ENCODE measurements around the gene PRL. TPM values are rescaled to one million over a fixed set of nuclear protein-coding genes. Genes with fewer than 3 reads are reported as not detected.

The PRL gene
- total and polyA plus RNA-seq, 11 donors, result not detected

DNA sequence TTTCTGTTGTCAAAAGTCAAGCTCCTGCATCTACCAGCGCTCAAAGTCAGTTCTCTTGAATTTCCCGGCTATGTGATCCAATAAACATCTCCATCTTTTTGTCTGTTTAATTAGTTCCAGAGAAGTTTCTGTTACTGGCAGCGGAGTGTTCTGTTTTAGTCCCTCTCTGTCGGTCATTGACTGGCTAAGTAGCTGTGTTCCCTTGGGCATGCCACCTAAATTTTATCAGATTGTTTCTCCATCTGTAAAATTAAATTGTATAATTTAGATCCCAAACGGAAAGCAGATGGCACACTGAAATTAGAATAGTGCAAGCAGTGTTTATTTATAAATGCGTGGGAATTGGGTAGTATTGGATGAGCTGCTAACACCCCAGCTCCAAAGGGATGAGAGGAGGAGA, 29.7 kb upstream of the PRL start:
- Histone ChIP-seq H3K27me3 (no peaks in the 10 kb centered on the region), H3K36me3 (no peaks in the 10 kb centered on the region), H3K27ac (no peak overlapping the region), H3K4me1 (no peaks in the 10 kb centered on the region), H3K9me3 (no peaks in the 10 kb centered on the region), H3K4me3 (no peak overlapping the region)
- 76 to 88% (median 84%) methylated on average over 6 of the region's 6 CpGs for WGBS, 4 donors
- ATAC-seq (no peak), DNase-seq (no peak)
- TF ChIP-seq, protein P1, sequence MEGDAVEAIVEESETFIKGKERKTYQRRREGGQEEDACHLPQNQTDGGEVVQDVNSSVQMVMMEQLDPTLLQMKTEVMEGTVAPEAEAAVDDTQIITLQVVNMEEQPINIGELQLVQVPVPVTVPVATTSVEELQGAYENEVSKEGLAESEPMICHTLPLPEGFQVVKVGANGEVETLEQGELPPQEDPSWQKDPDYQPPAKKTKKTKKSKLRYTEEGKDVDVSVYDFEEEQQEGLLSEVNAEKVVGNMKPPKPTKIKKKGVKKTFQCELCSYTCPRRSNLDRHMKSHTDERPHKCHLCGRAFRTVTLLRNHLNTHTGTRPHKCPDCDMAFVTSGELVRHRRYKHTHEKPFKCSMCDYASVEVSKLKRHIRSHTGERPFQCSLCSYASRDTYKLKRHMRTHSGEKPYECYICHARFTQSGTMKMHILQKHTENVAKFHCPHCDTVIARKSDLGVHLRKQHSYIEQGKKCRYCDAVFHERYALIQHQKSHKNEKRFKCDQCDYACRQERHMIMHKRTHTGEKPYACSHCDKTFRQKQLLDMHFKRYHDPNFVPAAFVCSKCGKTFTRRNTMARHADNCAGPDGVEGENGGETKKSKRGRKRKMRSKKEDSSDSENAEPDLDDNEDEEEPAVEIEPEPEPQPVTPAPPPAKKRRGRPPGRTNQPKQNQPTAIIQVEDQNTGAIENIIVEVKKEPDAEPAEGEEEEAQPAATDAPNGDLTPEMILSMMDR (IDR thresholded peaks at IDR 0.05), result no peak
- no peak for TF ChIP-seq POLR2A (IDR thresholded peaks at IDR 0.05)
- intact Hi-C loops (cut with DNase I), result no loop called here

DNA sequence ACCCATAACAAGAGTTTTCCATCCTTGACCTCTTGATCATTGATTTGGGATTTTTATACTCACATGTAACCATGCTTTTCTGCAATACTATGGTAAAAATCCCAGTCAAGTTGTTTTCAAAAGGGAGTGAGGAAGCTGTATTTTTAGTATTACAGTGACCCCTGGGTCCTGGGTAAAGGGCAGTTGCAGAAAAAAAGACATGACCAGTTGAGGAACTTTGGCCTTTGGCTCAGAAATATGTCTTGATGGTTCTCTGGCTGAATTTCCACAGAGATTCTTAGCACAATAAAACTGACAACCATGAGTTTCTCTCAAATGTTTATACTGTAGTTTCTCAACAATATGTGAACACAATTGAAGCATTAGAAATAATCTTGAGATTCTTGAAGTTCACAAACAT, 28.6 kb upstream of the PRL start:
- Histone ChIP-seq H3K36me3 (no peaks in the 10 kb centered on the region), H3K4me1 (no peaks in the 10 kb centered on the region), H3K4me3 (no peak overlapping the region), H3K27ac (no peak overlapping the region), H3K27me3 (no peaks in the 10 kb centered on the region), H3K9me3 (no peaks in the 10 kb centered on the region)
- TF ChIP-seq POLR2A (IDR thresholded peaks at IDR 0.05), result no peak
- TF ChIP-seq, protein P1 (IDR thresholded peaks at IDR 0.05), result no peak
- ATAC-seq (peak in 1 of 4 donors; percentile 36), DNase-seq (no peak)
- intact Hi-C loops (cut with DNase I), result no loop called here

DNA sequence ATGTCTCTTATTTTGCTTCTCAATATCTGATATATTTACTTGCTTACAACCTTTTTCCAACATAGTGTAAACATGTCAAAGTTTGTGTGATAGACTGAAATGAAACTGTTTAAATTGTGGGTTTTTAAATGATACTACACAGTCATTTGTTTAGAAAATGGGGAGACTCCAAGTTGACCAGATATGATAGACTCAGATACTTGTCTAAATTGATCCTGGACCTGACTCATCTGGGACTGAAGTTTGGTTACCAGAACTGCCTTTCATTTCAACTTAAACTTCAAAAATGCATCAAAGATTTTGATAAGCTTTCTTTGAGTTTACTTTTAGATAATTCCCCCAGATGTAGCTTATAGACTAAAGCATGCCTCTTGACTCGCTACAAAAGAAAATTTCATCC, 27.0 kb upstream of the PRL start:
- DNase-seq, result no peak
- no peaks in the 10 kb centered on the region for H3K4me1 ChIP-seq
- ATAC-seq, result no peak
- H3K27ac ChIP-seq, result no peak overlapping the region
- no peaks in the 10 kb centered on the region for H3K36me3 ChIP-seq
- H3K27me3 ChIP-seq, result no peaks in the 10 kb centered on the region
- no peak overlapping the region for H3K4me3 ChIP-seq
- WGBS, 4 donors, result 92 to 100% (median 96%) methylated on average over 1 of the region's 1 CpG
- TF ChIP-seq, protein P1 (IDR thresholded peaks at IDR 0.05), result no peak
- no peak for TF ChIP-seq POLR2A (IDR thresholded peaks at IDR 0.05)
- intact Hi-C loops (cut with DNase I), result no loop called here
- peaks cover 0 to 2% (median 0%) of the 10 kb centered on the region in 12 donors for H3K9me3 ChIP-seq

DNA sequence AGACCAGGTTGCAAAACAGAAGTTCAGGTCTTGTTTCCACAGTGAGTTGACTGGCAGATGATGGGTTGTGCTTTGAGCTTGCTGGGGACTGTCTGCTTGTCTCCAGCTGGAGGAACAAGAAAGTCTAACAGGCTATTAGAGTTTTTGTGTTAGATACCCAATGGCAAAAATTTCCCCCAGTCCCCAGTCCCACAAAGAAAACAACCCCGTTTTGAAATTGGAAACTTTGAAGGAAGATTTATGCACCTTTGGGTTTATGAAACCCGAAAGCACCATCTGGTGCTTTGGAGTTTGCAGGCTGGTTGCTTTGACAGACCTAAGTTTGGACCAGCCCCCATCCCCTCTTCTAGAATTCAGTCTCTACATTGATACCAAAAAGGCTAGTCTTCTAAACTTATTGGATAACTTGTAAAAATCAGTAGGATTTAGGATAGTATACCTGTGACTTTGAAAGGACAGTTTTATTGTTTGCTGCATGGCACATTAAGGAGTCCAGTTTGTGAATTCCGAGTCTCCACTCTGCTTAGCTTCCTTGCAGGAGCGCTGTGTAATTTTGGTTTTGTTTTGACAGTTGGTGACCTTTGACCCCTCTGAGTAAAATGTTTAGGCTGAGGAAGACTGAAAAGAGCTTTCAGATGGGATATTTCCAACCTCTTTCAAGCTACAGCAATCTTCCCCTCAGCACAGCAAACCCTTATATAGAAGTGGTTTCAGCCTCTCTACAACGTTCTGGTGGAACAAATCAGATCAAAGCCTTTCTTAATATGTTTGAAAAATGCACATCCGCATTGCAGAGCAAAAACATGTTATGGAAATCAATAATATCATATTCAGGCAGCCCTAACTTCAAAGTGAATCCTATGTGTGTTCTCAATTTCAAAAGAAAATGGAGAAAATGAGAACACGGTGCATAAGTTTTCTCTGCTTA, 25.5 kb upstream of the PRL start:
- DNase-seq (no peak), ATAC-seq (no peak)
- Histone ChIP-seq H3K4me3 (no peak overlapping the region), H3K9me3 (peaks cover 0 to 5% (median 0%) of the 10 kb centered on the region in 12 donors), H3K27me3 (no peaks in the 10 kb centered on the region), H3K4me1 (no peaks in the 10 kb centered on the region), H3K36me3 (no peaks in the 10 kb centered on the region), H3K27ac (no peak overlapping the region)
- TF ChIP-seq, protein P1 (IDR thresholded peaks at IDR 0.05), result no peak
- TF ChIP-seq POLR2A (IDR thresholded peaks at IDR 0.05), result no peak
- WGBS, 4 donors, result 70 to 83% (median 76%) methylated on average over 7 of the region's 7 CpGs
- intact Hi-C loops (cut with DNase I), result no loop called here

Measured in heart left ventricle (tissue), 16 donors.